Measurements from ENCODE around the gene DCBLD2. TPM values are rescaled to one million over a fixed set of nuclear protein-coding genes. Genes with fewer than 3 reads are reported as not detected.
A peak's percentile ranks its signal among the peaks of the same experiment; 100 is the strongest.

The DCBLD2 gene
- total RNA-seq, 4 donors from 2014 or later, result 46.0 to 74.3 (median 54.6) TPM

- WGBS, 2 donors, result 94 to 97% methylated on average over 3 of the region's 3 CpGs
- intact Hi-C loops (cut with DNase I), result no loop called here
- Histone ChIP-seq H3K4me1 (peaks cover 17 to 32% of the 10 kb centered on the region in 2 donors), H3K27me3 (no peaks in the 10 kb centered on the region), H3K27ac (no peak overlapping the region), H3K4me3 (replicated peaks in 1 of 3) (no peak overlapping the region), H3K36me3 (no peaks in the 10 kb centered on the region), H3K9me3 (no peaks in the 10 kb centered on the region)
- no peak for TF ChIP-seq POLR2A (IDR thresholded peaks at IDR 0.05)
- TF ChIP-seq, protein P1, sequence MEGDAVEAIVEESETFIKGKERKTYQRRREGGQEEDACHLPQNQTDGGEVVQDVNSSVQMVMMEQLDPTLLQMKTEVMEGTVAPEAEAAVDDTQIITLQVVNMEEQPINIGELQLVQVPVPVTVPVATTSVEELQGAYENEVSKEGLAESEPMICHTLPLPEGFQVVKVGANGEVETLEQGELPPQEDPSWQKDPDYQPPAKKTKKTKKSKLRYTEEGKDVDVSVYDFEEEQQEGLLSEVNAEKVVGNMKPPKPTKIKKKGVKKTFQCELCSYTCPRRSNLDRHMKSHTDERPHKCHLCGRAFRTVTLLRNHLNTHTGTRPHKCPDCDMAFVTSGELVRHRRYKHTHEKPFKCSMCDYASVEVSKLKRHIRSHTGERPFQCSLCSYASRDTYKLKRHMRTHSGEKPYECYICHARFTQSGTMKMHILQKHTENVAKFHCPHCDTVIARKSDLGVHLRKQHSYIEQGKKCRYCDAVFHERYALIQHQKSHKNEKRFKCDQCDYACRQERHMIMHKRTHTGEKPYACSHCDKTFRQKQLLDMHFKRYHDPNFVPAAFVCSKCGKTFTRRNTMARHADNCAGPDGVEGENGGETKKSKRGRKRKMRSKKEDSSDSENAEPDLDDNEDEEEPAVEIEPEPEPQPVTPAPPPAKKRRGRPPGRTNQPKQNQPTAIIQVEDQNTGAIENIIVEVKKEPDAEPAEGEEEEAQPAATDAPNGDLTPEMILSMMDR (IDR thresholded peaks at IDR 0.05), result no peak
- no peak for DNase-seq
Observed at GRCh38 chr3:98892263-98892662, 9.2 kb downstream of the DCBLD2 start.

- TF ChIP-seq, protein P1 (IDR thresholded peaks at IDR 0.05), result no peak
- TF ChIP-seq POLR2A (IDR thresholded peaks at IDR 0.05), result no peak
- 18 to 27% methylated on average over 3 of the region's 3 CpGs for WGBS, 2 donors
- peaks cover 19 to 34% of the 10 kb centered on the region in 2 donors for H3K4me1 ChIP-seq
Observed at GRCh38 chr3:98890965-98891910, 10.3 kb downstream of the DCBLD2 start.

GRCh38 chr3:98890181-98890835 is 11.2 kb downstream of the DCBLD2 start:
- DNase-seq, result no peak
- H3K27ac ChIP-seq, result no peak overlapping the region
- no peaks in the 10 kb centered on the region for H3K36me3 ChIP-seq
- 82 to 88% methylated on average over 1 of the region's 1 CpG for WGBS, 2 donors
- no peak for TF ChIP-seq POLR2A (IDR thresholded peaks at IDR 0.05)
- TF ChIP-seq, protein P1 (IDR thresholded peaks at IDR 0.05), result no peak
- H3K27me3 ChIP-seq, result no peaks in the 10 kb centered on the region
- peaks cover 29 to 41% of the 10 kb centered on the region in 2 donors for H3K4me1 ChIP-seq
- H3K9me3 ChIP-seq, result no peaks in the 10 kb centered on the region
- H3K4me3 ChIP-seq (replicated peaks in 1 of 3), result no peak overlapping the region
- intact Hi-C loops (cut with DNase I), result no loop called here

More at GRCh38 chr3:98890965-98891910, 10.3 kb downstream of the DCBLD2 start:
- DNase-seq, result peak; percentile 32
- H3K36me3 ChIP-seq, result no peaks in the 10 kb centered on the region
- peak overlapping the region in 1 of 3 donors; percentile 37 for H3K27ac ChIP-seq
- intact Hi-C loops (cut with DNase I), result no loop called here
- H3K9me3 ChIP-seq, result no peaks in the 10 kb centered on the region
- no peaks in the 10 kb centered on the region for H3K27me3 ChIP-seq
- H3K4me3 ChIP-seq (replicated peaks in 1 of 3), result no peak overlapping the region

DNA sequence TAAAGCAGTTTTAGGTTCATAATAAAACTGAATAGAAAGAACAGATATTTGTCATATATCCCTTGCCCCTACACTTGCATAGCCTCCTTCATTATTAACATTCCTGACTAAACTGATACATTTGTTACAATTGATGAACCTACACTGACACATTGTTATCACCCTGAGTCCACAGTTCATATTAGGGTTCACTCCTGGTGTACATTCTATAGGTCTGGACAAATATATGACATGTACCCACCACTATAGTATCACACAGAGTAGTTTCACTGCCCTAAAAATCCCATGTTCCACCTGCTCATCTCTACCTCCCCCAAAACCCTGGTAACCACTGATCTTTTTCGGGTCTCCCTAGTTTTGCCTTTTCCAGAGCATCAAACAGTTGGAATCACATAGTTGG is 13.8 kb downstream of the DCBLD2 start:
- no peaks in the 10 kb centered on the region for H3K27me3 ChIP-seq
- H3K27ac ChIP-seq, result no peak overlapping the region
- no peak overlapping the region for H3K4me3 ChIP-seq (replicated peaks in 1 of 3)
- H3K36me3 ChIP-seq, result no peaks in the 10 kb centered on the region
- WGBS, 2 donors, result 93 to 95% methylated on average over 1 of the region's 1 CpG
- peaks cover 37 to 43% of the 10 kb centered on the region in 2 donors for H3K4me1 ChIP-seq
- TF ChIP-seq, protein P1 (IDR thresholded peaks at IDR 0.05), result no peak
- no peak for TF ChIP-seq POLR2A (IDR thresholded peaks at IDR 0.05)
- no peaks in the 10 kb centered on the region for H3K9me3 ChIP-seq
- intact Hi-C loops (cut with DNase I), result no loop called here
- DNase-seq, result no peak
